PC-9 (cell line): ENCODE results near the gene GPLD1. TPM values are rescaled to one million over a fixed set of nuclear protein-coding genes. Genes with fewer than 3 reads are reported as not detected.

Experiments
- BruUV-seq: library from RNA; stranded (reverse); fragments of 400-500 nt; replicated peaks from 2 replicates; lab custom pipeline; 2021; lab: Mats Ljungman, UMichigan
- CTCF ChIA-PET: fragments of 300-600 bp; sonication (Branson Sonifier 250); formaldehyde crosslinking; loops from one replicate; lab custom pipeline; 2022; ENCODE audit warnings: antibody characterized with exemption; lab: Charles Lee
- POLR2A ChIA-PET: fragments of 300-600 bp; sonication (Branson Sonifier 250); formaldehyde crosslinking; loops from one replicate; lab custom pipeline; 2022; ENCODE audit warnings: antibody characterized with exemption; ENCODE audit not compliant: unreplicated experiment; lab: Charles Lee
- DNase-seq, 2 experiments: peaks; one replicate each; pipeline versions ENCODE4 v3.0.0 to v3.0.0-alpha.2; 2015 to 2022; ENCODE audit warnings: mixed read lengths in 1 of 2
- H2AFZ ChIP-seq: fragments of 200-600 bp; sonication (generic); 2 replicates; pipeline ENCODE4 v1.8.1; 2017; ENCODE audit warnings: antibody characterized with exemption
- H3F3A ChIP-seq: fragments of 200-600 bp; sonication (generic); 2 replicates; pipeline ENCODE4 v1.8.1; 2017; ENCODE audit warnings: antibody characterized with exemption, mild to moderate bottlenecking, low read depth; ENCODE audit not compliant: insufficient read depth
- H3K27ac ChIP-seq: fragments of 200-600 bp; sonication (generic); 2 replicates; pipeline ENCODE4 v1.6.1; 2016; ENCODE audit warnings: mixed run types
- H3K27me3 ChIP-seq: fragments of 200-600 bp; sonication (generic); 2 replicates; pipeline ENCODE4 v1.6.1; 2016; ENCODE audit warnings: low read depth, mixed run types; ENCODE audit not compliant: insufficient read depth
- H3K36me3 ChIP-seq: fragments of 200-600 bp; sonication (generic); 2 replicates; pipeline ENCODE4 v1.6.1; 2016; ENCODE audit warnings: low read depth, mixed run types
- H3K4me1 ChIP-seq: fragments of 200-600 bp; sonication (generic); replicated peaks from 2 replicates; pipeline ENCODE4 v1.6.1; 2016; ENCODE audit warnings: mixed run types; ENCODE audit not compliant: insufficient read depth
- H3K4me2 ChIP-seq: fragments of 200-600 bp; sonication (generic); 2 replicates; pipeline ENCODE4 v1.6.1; 2017; ENCODE audit warnings: mixed run types
- H3K4me3 ChIP-seq: fragments of 200-600 bp; sonication (generic); 2 replicates; pipeline ENCODE4 v1.6.1; 2016; ENCODE audit warnings: mixed run types
- H3K79me2 ChIP-seq: fragments of 200-600 bp; sonication (generic); 2 replicates; pipeline ENCODE4 v1.6.1; 2017; ENCODE audit warnings: low read depth, mixed run types
- H3K9me2 ChIP-seq: fragments of 200-600 bp; sonication (generic); 2 replicates; pipeline ENCODE4 v1.8.1; 2017; ENCODE audit warnings: mild to moderate bottlenecking; ENCODE audit not compliant: insufficient read depth
- H3K9me3 ChIP-seq: fragments of 200-600 bp; sonication (generic); 2 replicates; pipeline ENCODE4 v1.8.1; 2016; ENCODE audit warnings: low read depth; ENCODE audit not compliant: insufficient read depth
- H4K20me1 ChIP-seq: fragments of 200-600 bp; sonication (generic); 2 replicates; pipeline ENCODE4 v1.8.1; 2017; ENCODE audit not compliant: insufficient read depth
- EZH2 ChIP-seq: fragments of 200-600 bp; sonication (generic); IDR thresholded peaks from 2 replicates; pipeline ENCODE4 v1.8.0; 2017; ENCODE audit warnings: antibody characterized with exemption, low read depth
- intact Hi-C: fragments of 100-400 bp; cut with micrococcal nuclease; formaldehyde crosslinking; loops from one replicate; pipeline ENCODE4 v1.10.0; 2022; ENCODE audit not compliant: unreplicated experiment
- total RNA-seq: library from RNA; stranded (reverse); gene quantifications from 2 replicates; pipeline ENCODE4 v1.2.3, GENCODE V29; 2021
- TF ChIP-seq, protein P1 (sequence below): fragments of 200-600 bp; sonication (generic); conservative IDR thresholded peaks from 2 replicates; pipeline ENCODE4 v1.6.1; 2017; ENCODE audit warnings: mixed run types, antibody characterized with exemption, mild to moderate bottlenecking, moderate library complexity

GPLD1 gene
- total RNA-seq, 1 experiment from 2014 or later, result 2.0 TPM

DNA sequence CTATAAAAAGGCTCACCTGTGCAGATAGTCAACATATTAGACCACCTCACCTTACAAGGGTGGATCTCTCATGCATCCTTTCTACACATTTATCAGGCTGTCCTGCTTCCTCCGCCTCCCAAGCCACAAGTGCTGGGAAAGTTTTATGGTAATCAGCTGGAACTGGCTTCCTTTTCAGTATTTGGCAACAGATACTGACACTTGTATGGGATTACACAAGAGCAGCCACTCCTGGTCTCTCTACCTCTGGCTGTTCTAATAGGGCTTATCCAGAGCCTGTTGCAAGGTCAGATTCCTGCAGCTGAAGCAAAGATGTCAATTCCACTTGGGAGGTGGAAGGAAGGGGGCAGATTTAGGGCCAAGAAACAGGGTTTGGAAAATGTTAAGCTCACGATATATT, 503 bp upstream of the GPLD1 start:
- H3F3A ChIP-seq, result peaks cover 27% of the 10 kb centered on the region
- peaks cover 31% of the 10 kb centered on the region for H3K4me1 ChIP-seq
- H3K9me3 ChIP-seq, result no peaks in the 10 kb centered on the region
- CTCF ChIA-PET, result interaction anchor here (0.7 kb wide), 1 partner anchor 15 kb away, joined by 4 read pairs; no protein-coding TSS in a partner anchor
- no peak overlapping the region for H2AFZ ChIP-seq
- no peak for TF ChIP-seq EZH2
- BruUV-seq, result no TSS peak
- H3K4me2 ChIP-seq, result peak overlapping the region; percentile 25; the same call in 1 of the 2 replicates
- H3K27me3 ChIP-seq, result no peaks in the 10 kb centered on the region
- peak overlapping the region; percentile 47 for H3K27ac ChIP-seq
- POLR2A ChIA-PET, result interaction anchor here (0.6 kb wide), 1 partner anchor 10 kb away, joined by 4 read pairs; no protein-coding TSS in a partner anchor
- intact Hi-C loops, result no loop called here
- no peaks in the 10 kb centered on the region for H4K20me1 ChIP-seq
- peak in 1 of 2 experiments; percentile 79 for DNase-seq
- no peaks in the 10 kb centered on the region for H3K79me2 ChIP-seq
- H3K4me3 ChIP-seq, result no peak overlapping the region
- H3K36me3 ChIP-seq, result no peaks in the 10 kb centered on the region
- H3K9me2 ChIP-seq, result no peaks in the 10 kb centered on the region; the same call in 1 of the 2 replicates

DNA sequence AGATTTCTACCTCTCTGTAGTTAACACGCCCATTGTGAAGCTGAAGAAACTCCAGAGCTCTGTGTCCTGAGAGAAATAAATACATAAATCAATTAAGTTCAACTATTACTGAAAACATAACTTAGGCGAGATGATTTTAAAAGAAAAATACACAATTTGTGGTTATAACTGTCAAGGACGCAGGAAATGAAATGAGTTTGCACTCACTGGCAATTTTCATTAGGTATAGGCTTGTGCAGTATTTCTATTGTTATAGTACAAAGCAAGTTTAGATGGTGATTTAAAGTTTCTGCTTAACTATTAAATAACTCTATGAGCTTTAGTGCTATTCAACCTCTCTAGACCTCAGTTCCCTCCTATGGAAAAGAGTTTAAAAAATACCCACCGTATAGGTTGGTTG, 3.3 kb downstream of the GPLD1 start:
- Histone ChIP-seq H3K9me2 (no peaks in the 10 kb centered on the region; the same call in 1 of the 2 replicates), H3F3A (peaks cover 23% of the 10 kb centered on the region), H2AFZ (no peak overlapping the region), H3K4me2 (no peak overlapping the region), H3K27ac (no peak overlapping the region), H3K9me3 (no peaks in the 10 kb centered on the region), H3K4me3 (no peak overlapping the region), H3K36me3 (no peaks in the 10 kb centered on the region), H3K4me1 (peaks cover 29% of the 10 kb centered on the region), H4K20me1 (no peaks in the 10 kb centered on the region), H3K27me3 (no peaks in the 10 kb centered on the region), H3K79me2 (no peaks in the 10 kb centered on the region)
- no peak for TF ChIP-seq EZH2
- TF ChIP-seq, protein P1, sequence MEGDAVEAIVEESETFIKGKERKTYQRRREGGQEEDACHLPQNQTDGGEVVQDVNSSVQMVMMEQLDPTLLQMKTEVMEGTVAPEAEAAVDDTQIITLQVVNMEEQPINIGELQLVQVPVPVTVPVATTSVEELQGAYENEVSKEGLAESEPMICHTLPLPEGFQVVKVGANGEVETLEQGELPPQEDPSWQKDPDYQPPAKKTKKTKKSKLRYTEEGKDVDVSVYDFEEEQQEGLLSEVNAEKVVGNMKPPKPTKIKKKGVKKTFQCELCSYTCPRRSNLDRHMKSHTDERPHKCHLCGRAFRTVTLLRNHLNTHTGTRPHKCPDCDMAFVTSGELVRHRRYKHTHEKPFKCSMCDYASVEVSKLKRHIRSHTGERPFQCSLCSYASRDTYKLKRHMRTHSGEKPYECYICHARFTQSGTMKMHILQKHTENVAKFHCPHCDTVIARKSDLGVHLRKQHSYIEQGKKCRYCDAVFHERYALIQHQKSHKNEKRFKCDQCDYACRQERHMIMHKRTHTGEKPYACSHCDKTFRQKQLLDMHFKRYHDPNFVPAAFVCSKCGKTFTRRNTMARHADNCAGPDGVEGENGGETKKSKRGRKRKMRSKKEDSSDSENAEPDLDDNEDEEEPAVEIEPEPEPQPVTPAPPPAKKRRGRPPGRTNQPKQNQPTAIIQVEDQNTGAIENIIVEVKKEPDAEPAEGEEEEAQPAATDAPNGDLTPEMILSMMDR, result no peak
- BruUV-seq, result no TSS peak
- ChIA-PET POLR2A (no interaction called here), CTCF (no interaction called here)
- DNase-seq, result no peak
- intact Hi-C loops, result no loop called here

DNA sequence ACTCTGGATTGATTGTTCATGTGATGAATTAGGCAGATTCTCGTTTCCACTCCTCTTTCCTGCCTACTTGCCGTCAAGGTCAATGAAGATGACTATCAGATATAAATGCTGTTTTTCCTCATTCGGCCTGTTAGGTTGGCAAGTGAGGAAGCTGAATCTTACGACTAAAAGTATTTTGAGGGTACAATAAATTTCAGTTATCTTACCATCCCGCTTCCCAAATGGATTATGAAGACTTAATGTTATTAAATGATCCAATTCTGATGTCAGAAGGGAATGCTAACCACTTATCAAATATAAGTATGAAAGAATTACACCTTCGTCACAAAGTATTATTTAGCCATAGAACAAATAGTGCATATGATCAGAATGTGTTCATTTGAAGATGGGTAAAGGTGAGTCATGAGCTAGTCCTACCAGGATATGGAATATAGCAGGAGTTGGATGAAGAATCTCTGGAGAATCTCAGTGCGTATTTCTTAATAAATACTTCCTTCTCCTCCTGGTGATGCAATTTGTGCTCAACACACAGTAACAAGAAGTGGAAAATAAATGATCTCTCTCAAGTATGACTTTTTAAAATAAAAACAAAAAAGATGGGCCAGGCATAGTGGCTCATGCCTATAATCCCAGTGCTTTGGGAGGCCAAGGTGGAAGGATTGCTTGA, 4.6 kb downstream of the GPLD1 start:
- intact Hi-C loops, result no loop called here
- Histone ChIP-seq H3K4me3 (no peak overlapping the region), H3K27ac (peak overlapping the region; percentile 70), H2AFZ (no peak overlapping the region), H3K4me1 (peaks cover 17% of the 10 kb centered on the region), H4K20me1 (no peaks in the 10 kb centered on the region), H3K27me3 (no peaks in the 10 kb centered on the region), H3F3A (peaks cover 15% of the 10 kb centered on the region), H3K36me3 (no peaks in the 10 kb centered on the region), H3K9me3 (no peaks in the 10 kb centered on the region), H3K79me2 (no peaks in the 10 kb centered on the region), H3K9me2 (no peaks in the 10 kb centered on the region; the same call in 1 of the 2 replicates), H3K4me2 (0 out of 2 replicates have a peak overlapping the region, but pooled peaks have one; percentile 11)
- ChIA-PET POLR2A (no interaction called here), CTCF (interaction anchor here (0.6 kb wide), 3 partner anchors 11 to 46 kb away, joined by 3 to 8 read pairs (median 3); no protein-coding TSS in a partner anchor)
- TF ChIP-seq, protein P1, result no peak
- TF ChIP-seq EZH2, result no peak
- DNase-seq, result peak in 1 of 2 experiments; percentile 42
- no TSS peak for BruUV-seq
